ENCODE measurements around the gene OR10H2. TPM values are rescaled to one million over a fixed set of nuclear protein-coding genes. Genes with fewer than 3 reads are reported as not detected.

OR10H2 gene
- total RNA-seq, 1 experiment from 2014 or later = not detected

GRCh38 chr19:15683411-15683810 lies 44.4 kb upstream of the OR10H2 start:
- intact Hi-C loops (cut with micrococcal nuclease; ENCODE audit: unreplicated experiment) = no loop called here
- BruUV-seq (replicated peaks) = no TSS peak

GRCh38 chr19:15684828-15685227 lies 43.0 kb upstream of the OR10H2 start:
- Mint-ChIP-seq H3K27me3 (ENCODE audit: unreplicated experiment) (no peaks in the 10 kb centered on the region), H3K27ac (ENCODE audit: unreplicated experiment) (no peak overlapping the region), H3K4me1 (ENCODE audit: low read depth, unreplicated experiment) (no peaks in the 10 kb centered on the region), H3K4me3 (ENCODE audit: low read depth, unreplicated experiment) (no peak overlapping the region), H3K36me3 (ENCODE audit: insufficient read depth, unreplicated experiment) (no peaks in the 10 kb centered on the region), H3K9me3 (ENCODE audit: low read depth, unreplicated experiment) (no peaks in the 10 kb centered on the region)
- TF ChIP-seq CTCF (IDR thresholded peaks at IDR 0.05; ENCODE audit: unreplicated experiment) = no peak
- peak; percentile 6 for DNase-seq
- intact Hi-C loops (cut with micrococcal nuclease; ENCODE audit: unreplicated experiment) = no loop called here
- CTCF ChIA-PET = no interaction called here
- no TSS peak for BruUV-seq (replicated peaks)

More at GRCh38 chr19:15683411-15683810, 44.4 kb upstream of the OR10H2 start:
- DNase-seq = no peak
- H3K27ac Mint-ChIP-seq (ENCODE audit: unreplicated experiment) = no peak overlapping the region
- no peak for TF ChIP-seq CTCF (IDR thresholded peaks at IDR 0.05; ENCODE audit: unreplicated experiment)
- CTCF ChIA-PET = interaction anchor here (1.1 kb wide), 1 partner anchor 19 kb away, joined by 3 read pairs; no protein-coding TSS in a partner anchor
- H3K4me1 Mint-ChIP-seq (ENCODE audit: low read depth, unreplicated experiment) = no peaks in the 10 kb centered on the region
- H3K27me3 Mint-ChIP-seq (ENCODE audit: unreplicated experiment) = peaks cover 1% of the 10 kb centered on the region
- no peaks in the 10 kb centered on the region for H3K36me3 Mint-ChIP-seq (ENCODE audit: insufficient read depth, unreplicated experiment)
- H3K4me3 Mint-ChIP-seq (ENCODE audit: low read depth, unreplicated experiment) = no peak overlapping the region
- H3K9me3 Mint-ChIP-seq (ENCODE audit: low read depth, unreplicated experiment) = no peaks in the 10 kb centered on the region

- TF ChIP-seq CTCF (IDR thresholded peaks at IDR 0.05; ENCODE audit: unreplicated experiment) = no peak
- Mint-ChIP-seq H3K36me3 (ENCODE audit: insufficient read depth, unreplicated experiment) (no peaks in the 10 kb centered on the region), H3K9me3 (ENCODE audit: low read depth, unreplicated experiment) (no peaks in the 10 kb centered on the region), H3K4me3 (ENCODE audit: low read depth, unreplicated experiment) (no peak overlapping the region), H3K27ac (ENCODE audit: unreplicated experiment) (no peak overlapping the region), H3K27me3 (ENCODE audit: unreplicated experiment) (no peaks in the 10 kb centered on the region), H3K4me1 (ENCODE audit: low read depth, unreplicated experiment) (no peaks in the 10 kb centered on the region)
- no TSS peak for BruUV-seq (replicated peaks)
- CTCF ChIA-PET = no interaction called here
- DNase-seq = no peak
- intact Hi-C loops (cut with micrococcal nuclease; ENCODE audit: unreplicated experiment) = no loop called here
These were observed 31.1 kb upstream of the OR10H2 start for GRCh38 chr19:15696654-15697194.

- peak; percentile 17 for DNase-seq
- no TSS peak for BruUV-seq (replicated peaks)
- no peaks in the 10 kb centered on the region for H3K4me1 Mint-ChIP-seq (ENCODE audit: low read depth, unreplicated experiment)
- H3K27ac Mint-ChIP-seq (ENCODE audit: unreplicated experiment) = no peak overlapping the region
- H3K36me3 Mint-ChIP-seq (ENCODE audit: insufficient read depth, unreplicated experiment) = no peaks in the 10 kb centered on the region
- H3K27me3 Mint-ChIP-seq (ENCODE audit: unreplicated experiment) = no peaks in the 10 kb centered on the region
- TF ChIP-seq CTCF (IDR thresholded peaks at IDR 0.05; ENCODE audit: unreplicated experiment) = no peak
- CTCF ChIA-PET = interaction anchor here (0.5 to 1.3 kb wide), 3 partner anchors 19 to 72 kb away, joined by 3 read pairs; partner anchors contain the start of gene CYP4F3
- intact Hi-C loops (cut with micrococcal nuclease; ENCODE audit: unreplicated experiment) = no loop called here
- no peak overlapping the region for H3K4me3 Mint-ChIP-seq (ENCODE audit: low read depth, unreplicated experiment)
- H3K9me3 Mint-ChIP-seq (ENCODE audit: low read depth, unreplicated experiment) = no peaks in the 10 kb centered on the region
These were observed 25.9 kb upstream of the OR10H2 start for GRCh38 chr19:15701757-15702533.
